ENCODE measurements around the gene MCF2L2. TPM values are rescaled to one million over a fixed set of nuclear protein-coding genes. Genes with fewer than 3 reads are reported as not detected.

MCF2L2 gene
- total RNA-seq, 2 donors from 2014 or later, result 0.25 to 1.4 TPM

GRCh38 chr3:183128709-183129108 lies 299.7 kb downstream of the MCF2L2 start:
- no peaks in the 10 kb centered on the region for H3K27me3 ChIP-seq
- H3K4me3 ChIP-seq, result no peak overlapping the region
- intact Hi-C loops (cut with DNase I), result no loop called here
- TF ChIP-seq CTCF (IDR thresholded peaks at IDR 0.05), result no peak
- no peaks in the 10 kb centered on the region for H3K36me3 ChIP-seq
- no peak overlapping the region for H3K9ac ChIP-seq (ENCODE audit: low read depth in 2 of 2, low read length in 2 of 2)
- H3K4me1 ChIP-seq, result no peaks in the 10 kb centered on the region
- H3K27ac ChIP-seq, result no peak overlapping the region
- DNase-seq, result no peak
- peaks cover 7% of the 10 kb centered on the region for H3K9me3 ChIP-seq

Other genes starting within 250 kb of the MCF2L2 start
- 100 to 1,000 TPM in 1 of 2 donors, 10 to 100 TPM in 1; 43.1 to 108 TPM for gene B3GNT5, start 175.4 kb downstream of the MCF2L2 start, total RNA-seq
- gene KLHL6, start 127.1 kb upstream of the MCF2L2 start, total RNA-seq, result 1 to 10 TPM; 2.0 to 2.1 TPM
- gene KLHL24, start 207.0 kb upstream of the MCF2L2 start, total RNA-seq, result 10 to 100 TPM; 25.1 to 64.2 TPM